ENCODE results near the gene XRCC4. TPM values are rescaled to one million over a fixed set of nuclear protein-coding genes. Genes with fewer than 3 reads are reported as not detected.

The XRCC4 gene
- total RNA-seq, 4 donors from 2014 or later: 3.7 to 10.3 (median 8.7) TPM

DNA sequence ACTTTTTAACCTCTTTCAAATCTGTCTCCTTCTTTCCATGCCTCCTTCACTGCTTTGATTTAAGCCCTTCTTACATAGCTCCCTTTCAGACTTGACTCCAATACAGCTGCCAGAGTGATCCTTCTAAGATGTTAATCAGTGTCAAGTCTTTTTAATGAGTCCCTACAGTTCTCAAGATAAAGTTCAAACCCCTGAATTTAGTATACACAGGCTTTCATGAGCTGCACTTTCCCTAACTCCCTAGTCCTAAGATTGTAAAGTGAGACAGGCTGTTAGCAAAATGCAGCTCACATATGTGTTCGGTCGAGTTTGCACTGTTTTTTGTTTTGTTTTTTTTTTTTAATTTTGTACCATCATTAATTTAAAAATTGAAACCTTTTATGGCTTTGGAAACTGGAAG lies 203.8 kb downstream of the XRCC4 start:
- no peak for DNase-seq
- H3K36me3 ChIP-seq: no peaks in the 10 kb centered on the region
- no peaks in the 10 kb centered on the region for H3K4me1 ChIP-seq
- H3K27me3 ChIP-seq: no peaks in the 10 kb centered on the region
- no peak overlapping the region for H3K4me3 ChIP-seq
- TF ChIP-seq POLR2A (IDR thresholded peaks at IDR 0.05): no peak
- TF ChIP-seq, protein P1, sequence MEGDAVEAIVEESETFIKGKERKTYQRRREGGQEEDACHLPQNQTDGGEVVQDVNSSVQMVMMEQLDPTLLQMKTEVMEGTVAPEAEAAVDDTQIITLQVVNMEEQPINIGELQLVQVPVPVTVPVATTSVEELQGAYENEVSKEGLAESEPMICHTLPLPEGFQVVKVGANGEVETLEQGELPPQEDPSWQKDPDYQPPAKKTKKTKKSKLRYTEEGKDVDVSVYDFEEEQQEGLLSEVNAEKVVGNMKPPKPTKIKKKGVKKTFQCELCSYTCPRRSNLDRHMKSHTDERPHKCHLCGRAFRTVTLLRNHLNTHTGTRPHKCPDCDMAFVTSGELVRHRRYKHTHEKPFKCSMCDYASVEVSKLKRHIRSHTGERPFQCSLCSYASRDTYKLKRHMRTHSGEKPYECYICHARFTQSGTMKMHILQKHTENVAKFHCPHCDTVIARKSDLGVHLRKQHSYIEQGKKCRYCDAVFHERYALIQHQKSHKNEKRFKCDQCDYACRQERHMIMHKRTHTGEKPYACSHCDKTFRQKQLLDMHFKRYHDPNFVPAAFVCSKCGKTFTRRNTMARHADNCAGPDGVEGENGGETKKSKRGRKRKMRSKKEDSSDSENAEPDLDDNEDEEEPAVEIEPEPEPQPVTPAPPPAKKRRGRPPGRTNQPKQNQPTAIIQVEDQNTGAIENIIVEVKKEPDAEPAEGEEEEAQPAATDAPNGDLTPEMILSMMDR (IDR thresholded peaks at IDR 0.05): no peak
- no peaks in the 10 kb centered on the region for H3K9me3 ChIP-seq
- no peak overlapping the region for H3K27ac ChIP-seq

DNA sequence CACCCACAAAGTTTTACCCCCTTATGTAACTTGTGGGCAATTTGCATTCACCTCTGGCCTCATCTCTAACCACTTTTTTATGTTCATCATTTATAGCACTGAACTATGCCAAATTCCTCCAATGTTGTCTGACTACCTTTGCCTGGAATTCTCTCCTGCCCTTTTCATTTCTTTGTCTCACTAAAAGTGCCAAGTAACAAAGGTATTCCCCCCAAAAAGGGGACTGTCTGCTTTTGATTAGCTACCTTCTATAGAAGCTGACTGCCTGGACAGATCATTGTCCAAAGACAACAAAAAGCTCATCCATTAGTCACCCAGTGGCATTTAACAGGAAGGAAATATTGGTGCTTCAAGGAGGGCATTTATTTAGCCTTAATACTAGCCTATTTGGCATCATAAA lies 204.3 kb downstream of the XRCC4 start:
- no peak overlapping the region for H3K4me3 ChIP-seq
- no peak overlapping the region for H3K27ac ChIP-seq
- H3K4me1 ChIP-seq: no peaks in the 10 kb centered on the region
- TF ChIP-seq, protein P1 (IDR thresholded peaks at IDR 0.05): no peak
- no peak for TF ChIP-seq POLR2A (IDR thresholded peaks at IDR 0.05)
- no peaks in the 10 kb centered on the region for H3K9me3 ChIP-seq
- no peak for DNase-seq
- no peaks in the 10 kb centered on the region for H3K27me3 ChIP-seq
- no peaks in the 10 kb centered on the region for H3K36me3 ChIP-seq

DNA sequence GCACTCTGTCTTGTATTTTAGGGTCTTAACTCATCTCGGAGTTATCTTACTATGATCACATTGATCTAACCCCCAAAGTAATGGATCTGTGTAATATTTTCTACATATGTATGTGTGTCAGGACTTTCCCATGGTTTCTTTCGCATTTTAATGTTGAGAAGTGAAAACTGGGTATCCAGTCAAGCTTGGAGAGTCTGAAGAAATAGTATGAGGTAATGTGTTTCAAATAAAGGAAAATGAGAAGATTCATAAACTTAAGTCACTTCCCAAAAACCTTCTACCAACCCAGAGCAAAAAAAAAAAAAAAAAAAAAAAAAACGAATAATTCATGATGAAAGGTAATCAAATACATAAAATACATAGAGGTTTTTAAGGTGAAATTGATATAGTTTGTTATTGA lies 206.4 kb downstream of the XRCC4 start:
- H3K27ac ChIP-seq: no peak overlapping the region
- DNase-seq: no peak
- no peaks in the 10 kb centered on the region for H3K27me3 ChIP-seq

DNA sequence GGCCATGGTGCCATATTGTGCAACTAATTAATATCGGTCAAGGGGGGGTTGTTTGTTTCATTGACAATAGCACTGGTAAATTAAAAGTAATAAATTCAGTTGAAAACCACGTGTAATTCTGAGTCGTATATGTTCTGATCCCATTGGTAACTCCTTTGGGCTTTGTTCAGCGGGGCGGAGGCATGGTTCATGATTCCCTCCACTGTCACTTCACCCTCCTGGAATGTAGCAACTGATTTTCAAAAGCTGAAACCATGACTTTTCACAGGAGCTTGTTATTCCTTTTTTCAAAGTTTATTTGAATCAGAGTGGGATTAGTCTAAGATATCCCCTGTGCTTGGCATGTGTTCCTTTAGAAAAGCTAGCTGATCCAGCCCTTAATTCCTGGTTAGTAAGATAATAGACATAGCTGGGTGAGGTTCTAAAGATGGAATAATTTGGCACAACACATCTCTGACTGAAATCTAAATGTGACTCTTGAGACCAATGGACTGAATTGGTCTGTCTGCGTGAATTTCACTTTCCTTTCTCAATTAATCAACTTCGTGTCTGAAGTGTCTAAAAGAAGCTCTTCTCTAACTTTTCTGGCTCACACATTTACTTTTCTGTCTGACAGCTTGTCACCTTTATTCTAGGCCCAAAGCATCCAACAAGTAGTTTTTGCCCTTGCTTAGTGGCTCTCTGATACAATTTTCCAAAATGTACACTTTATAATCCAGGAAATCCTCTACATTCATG lies 208.5 kb downstream of the XRCC4 start:
- Histone ChIP-seq H3K4me3 (no peak overlapping the region), H3K36me3 (no peaks in the 10 kb centered on the region), H3K27me3 (no peaks in the 10 kb centered on the region), H3K27ac (no peak overlapping the region), H3K9me3 (no peaks in the 10 kb centered on the region), H3K4me1 (no peaks in the 10 kb centered on the region)
- TF ChIP-seq, protein P1 (IDR thresholded peaks at IDR 0.05): no peak
- no peak for TF ChIP-seq POLR2A (IDR thresholded peaks at IDR 0.05)
- DNase-seq: no peak

More for the DNA sequence above, 206.4 kb downstream of the XRCC4 start:
- Histone ChIP-seq H3K4me3 (no peak overlapping the region), H3K36me3 (no peaks in the 10 kb centered on the region), H3K4me1 (no peaks in the 10 kb centered on the region), H3K9me3 (no peaks in the 10 kb centered on the region)
- TF ChIP-seq, protein P1 (IDR thresholded peaks at IDR 0.05): no peak
- TF ChIP-seq POLR2A (IDR thresholded peaks at IDR 0.05): no peak

DNA sequence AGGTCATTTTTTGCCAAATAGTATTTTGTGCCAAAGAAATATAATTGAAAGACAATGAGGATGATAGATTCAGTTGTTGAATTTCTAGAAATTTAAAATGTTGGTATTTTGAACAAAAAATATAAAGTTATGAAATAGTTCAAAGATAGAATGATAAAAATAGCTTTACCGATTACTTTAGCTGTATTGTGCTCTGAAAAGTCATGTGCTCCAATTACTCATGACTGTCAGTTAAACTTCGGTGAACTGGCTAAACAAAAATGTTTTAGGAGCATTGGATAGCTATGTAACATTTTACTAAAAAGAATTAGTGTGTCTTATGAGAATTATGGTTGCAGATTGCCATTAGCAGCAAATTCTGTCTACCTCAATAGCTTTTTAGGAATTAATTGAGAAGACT lies 216.9 kb downstream of the XRCC4 start:
- no peak for TF ChIP-seq POLR2A (IDR thresholded peaks at IDR 0.05)
- TF ChIP-seq, protein P1 (IDR thresholded peaks at IDR 0.05): no peak
- no peaks in the 10 kb centered on the region for H3K27me3 ChIP-seq
- H3K4me3 ChIP-seq: no peak overlapping the region
- H3K36me3 ChIP-seq: no peaks in the 10 kb centered on the region
- no peaks in the 10 kb centered on the region for H3K9me3 ChIP-seq
- DNase-seq: no peak
- no peaks in the 10 kb centered on the region for H3K4me1 ChIP-seq
- no peak overlapping the region for H3K27ac ChIP-seq
